Osteocyte (in vitro differentiated cells): ENCODE measurements around the gene MCF2L2. TPM values are rescaled to one million over a fixed set of nuclear protein-coding genes. Genes with fewer than 3 reads are reported as not detected.

Source experiments
- DNase-seq: peaks from one replicate; pipeline ENCODE4 v3.0.0; 2021; ENCODE audit warnings: mixed read lengths; ENCODE audit not compliant: unreplicated experiment; ENCODE audit errors: extremely low spot score
- H3K27ac Mint-ChIP-seq: one replicate; pipeline ENCODE4 v1.8.0; 2021; ENCODE audit warnings: mild to moderate bottlenecking, mixed read lengths; ENCODE audit not compliant: unreplicated experiment
- H3K27me3 Mint-ChIP-seq: one replicate; pipeline ENCODE4 v1.8.0; 2021; ENCODE audit warnings: mixed read lengths; ENCODE audit not compliant: unreplicated experiment
- H3K36me3 Mint-ChIP-seq: one replicate; pipeline ENCODE4 v1.8.0; 2021; ENCODE audit warnings: mixed read lengths; ENCODE audit not compliant: unreplicated experiment
- H3K4me1 Mint-ChIP-seq: one replicate; pipeline ENCODE4 v1.8.0; 2021; ENCODE audit warnings: mixed read lengths; ENCODE audit not compliant: unreplicated experiment
- H3K4me3 Mint-ChIP-seq: one replicate; pipeline ENCODE4 v1.8.0; 2021; ENCODE audit warnings: mild to moderate bottlenecking, moderate library complexity, mixed read lengths; ENCODE audit not compliant: unreplicated experiment
- H3K9me3 Mint-ChIP-seq: one replicate; pipeline ENCODE4 v1.8.0; 2021; ENCODE audit warnings: mixed read lengths; ENCODE audit not compliant: unreplicated experiment
- total RNA-seq: library from RNA; stranded (reverse); gene quantifications from 2 replicates; pipeline ENCODE4 v1.2.1, GENCODE V29; 2021
- TF ChIP-seq, protein P1 (sequence below): fragments of 200-600 bp; sonication (generic); IDR thresholded peaks from 2 replicates; pipeline ENCODE4 v1.5.0; 2021; ENCODE audit warnings: antibody characterized with exemption, mild to moderate bottlenecking, moderate library complexity

The MCF2L2 gene
- total RNA-seq, 1 donor from 2014 or later, result 1.7 TPM

DNA sequence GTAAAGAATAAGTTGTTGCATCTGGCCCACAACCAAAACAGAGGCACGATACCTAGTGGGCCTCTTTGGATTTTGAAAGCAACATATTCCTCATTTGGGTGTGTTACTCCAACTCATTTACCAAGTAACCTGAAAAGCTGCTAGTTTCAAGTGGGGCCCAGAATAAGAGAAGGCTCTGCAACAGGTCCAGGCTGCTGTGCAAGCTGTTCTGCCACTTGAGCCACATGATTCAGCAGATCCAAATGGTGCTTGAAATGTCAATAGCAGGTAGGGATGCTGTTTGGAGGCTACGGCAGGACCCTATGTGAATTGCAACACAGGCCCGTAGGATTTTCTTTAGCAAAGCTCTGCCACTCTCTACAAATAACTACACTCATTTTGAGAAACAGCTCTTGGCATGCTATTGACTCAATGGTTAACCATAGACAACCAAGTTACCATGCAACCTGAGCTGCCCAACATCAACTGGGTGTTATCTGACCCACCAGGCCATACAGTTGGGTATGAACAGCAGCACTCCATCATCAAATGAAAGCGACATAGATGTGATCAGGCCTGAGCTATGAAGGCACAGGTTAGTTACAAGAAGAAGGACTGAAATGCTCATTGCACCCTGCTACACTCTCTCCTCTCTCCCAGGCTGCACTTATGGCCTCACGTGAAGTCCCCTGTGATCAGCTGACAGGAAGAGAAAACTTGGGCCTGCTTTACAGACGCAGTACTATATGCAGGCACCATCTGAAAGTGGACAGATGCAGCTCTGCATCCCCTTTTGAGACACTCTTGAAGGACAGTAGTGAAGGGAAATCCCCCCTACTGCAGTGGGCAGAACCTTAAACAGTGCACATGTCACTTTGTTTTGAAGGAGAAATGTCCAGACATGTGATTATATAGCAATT lies 9.5 kb upstream of the MCF2L2 start:
- peaks cover 58% of the 10 kb centered on the region for H3K27me3 Mint-ChIP-seq
- H3K9me3 Mint-ChIP-seq, result peaks cover 8% of the 10 kb centered on the region
- peak; percentile 34 for DNase-seq
- no peaks in the 10 kb centered on the region for H3K4me1 Mint-ChIP-seq
- TF ChIP-seq, protein P1, sequence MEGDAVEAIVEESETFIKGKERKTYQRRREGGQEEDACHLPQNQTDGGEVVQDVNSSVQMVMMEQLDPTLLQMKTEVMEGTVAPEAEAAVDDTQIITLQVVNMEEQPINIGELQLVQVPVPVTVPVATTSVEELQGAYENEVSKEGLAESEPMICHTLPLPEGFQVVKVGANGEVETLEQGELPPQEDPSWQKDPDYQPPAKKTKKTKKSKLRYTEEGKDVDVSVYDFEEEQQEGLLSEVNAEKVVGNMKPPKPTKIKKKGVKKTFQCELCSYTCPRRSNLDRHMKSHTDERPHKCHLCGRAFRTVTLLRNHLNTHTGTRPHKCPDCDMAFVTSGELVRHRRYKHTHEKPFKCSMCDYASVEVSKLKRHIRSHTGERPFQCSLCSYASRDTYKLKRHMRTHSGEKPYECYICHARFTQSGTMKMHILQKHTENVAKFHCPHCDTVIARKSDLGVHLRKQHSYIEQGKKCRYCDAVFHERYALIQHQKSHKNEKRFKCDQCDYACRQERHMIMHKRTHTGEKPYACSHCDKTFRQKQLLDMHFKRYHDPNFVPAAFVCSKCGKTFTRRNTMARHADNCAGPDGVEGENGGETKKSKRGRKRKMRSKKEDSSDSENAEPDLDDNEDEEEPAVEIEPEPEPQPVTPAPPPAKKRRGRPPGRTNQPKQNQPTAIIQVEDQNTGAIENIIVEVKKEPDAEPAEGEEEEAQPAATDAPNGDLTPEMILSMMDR, result no peak
- H3K36me3 Mint-ChIP-seq, result no peaks in the 10 kb centered on the region
- H3K27ac Mint-ChIP-seq, result no peak overlapping the region
- H3K4me3 Mint-ChIP-seq, result no peak overlapping the region

DNA sequence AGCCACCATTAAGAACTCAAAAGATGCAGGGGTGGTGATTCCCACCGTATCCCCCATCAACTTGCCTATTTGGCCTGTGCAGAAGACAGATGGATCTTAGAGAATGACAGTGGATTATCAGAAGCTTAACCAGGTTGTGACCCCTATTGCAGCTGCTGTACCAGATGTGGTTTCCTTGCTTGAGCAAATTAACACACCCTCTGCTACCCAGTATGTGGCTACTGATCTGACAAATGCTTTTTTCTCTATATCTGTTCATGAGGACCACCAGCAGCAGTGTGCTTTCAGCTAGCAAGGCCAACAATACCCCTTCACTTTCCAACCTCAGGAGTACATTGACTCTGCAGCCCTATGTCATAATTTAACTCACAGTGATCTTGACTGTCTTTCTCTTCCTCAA lies 8.6 kb upstream of the MCF2L2 start:
- H3K27ac Mint-ChIP-seq, result no peak overlapping the region
- H3K36me3 Mint-ChIP-seq, result no peaks in the 10 kb centered on the region
- peaks cover 6% of the 10 kb centered on the region for H3K9me3 Mint-ChIP-seq
- TF ChIP-seq, protein P1, result no peak
- H3K4me3 Mint-ChIP-seq, result no peak overlapping the region
- peak; percentile 7 for DNase-seq
- peaks cover 53% of the 10 kb centered on the region for H3K27me3 Mint-ChIP-seq
- H3K4me1 Mint-ChIP-seq, result no peaks in the 10 kb centered on the region

DNA sequence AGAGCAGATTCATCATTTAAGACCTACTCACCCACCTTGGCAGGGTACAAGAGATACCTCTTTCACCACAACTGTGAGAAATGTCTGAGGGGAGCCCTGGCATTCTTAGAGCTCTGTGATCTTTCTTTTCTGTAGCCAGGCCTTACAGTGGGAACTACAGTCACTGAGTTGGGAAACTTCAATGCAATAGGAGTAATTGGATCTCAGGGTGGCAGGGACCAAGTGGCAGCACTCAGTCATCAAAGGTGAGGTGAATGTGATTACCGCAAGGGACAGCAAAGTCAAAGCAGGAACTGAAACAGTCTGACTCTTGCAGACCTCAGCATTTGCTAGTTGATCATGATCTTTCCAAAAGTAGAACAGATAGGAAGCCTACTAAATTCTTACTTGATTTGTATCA lies 7.2 kb upstream of the MCF2L2 start:
- no peak overlapping the region for H3K27ac Mint-ChIP-seq
- peaks cover 6% of the 10 kb centered on the region for H3K9me3 Mint-ChIP-seq
- H3K4me3 Mint-ChIP-seq, result no peak overlapping the region
- TF ChIP-seq, protein P1, result no peak
- peaks cover 55% of the 10 kb centered on the region for H3K27me3 Mint-ChIP-seq
- peak; percentile 21 for DNase-seq
- no peaks in the 10 kb centered on the region for H3K36me3 Mint-ChIP-seq
- no peaks in the 10 kb centered on the region for H3K4me1 Mint-ChIP-seq

DNA sequence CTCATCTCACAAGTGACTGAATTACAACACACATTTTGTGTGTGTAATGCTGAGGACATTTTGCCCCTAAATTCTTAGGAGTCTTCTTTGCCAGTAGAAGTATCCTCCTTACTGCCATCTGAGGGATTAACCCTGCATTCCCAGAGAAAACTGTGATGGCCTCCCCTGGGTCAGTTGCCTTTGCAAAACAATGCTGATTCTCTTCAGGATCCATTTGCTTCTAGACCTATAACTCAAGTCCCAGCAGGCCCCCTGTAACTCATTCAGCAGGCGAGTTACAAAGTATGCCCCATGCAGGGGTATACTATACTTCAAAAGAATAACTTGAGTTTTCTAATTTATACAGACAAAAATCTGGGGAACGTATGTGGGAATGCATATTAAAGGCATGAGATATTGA lies 6.6 kb upstream of the MCF2L2 start:
- peak; percentile 27 for DNase-seq
- H3K4me3 Mint-ChIP-seq, result no peak overlapping the region
- H3K27ac Mint-ChIP-seq, result no peak overlapping the region

DNA sequence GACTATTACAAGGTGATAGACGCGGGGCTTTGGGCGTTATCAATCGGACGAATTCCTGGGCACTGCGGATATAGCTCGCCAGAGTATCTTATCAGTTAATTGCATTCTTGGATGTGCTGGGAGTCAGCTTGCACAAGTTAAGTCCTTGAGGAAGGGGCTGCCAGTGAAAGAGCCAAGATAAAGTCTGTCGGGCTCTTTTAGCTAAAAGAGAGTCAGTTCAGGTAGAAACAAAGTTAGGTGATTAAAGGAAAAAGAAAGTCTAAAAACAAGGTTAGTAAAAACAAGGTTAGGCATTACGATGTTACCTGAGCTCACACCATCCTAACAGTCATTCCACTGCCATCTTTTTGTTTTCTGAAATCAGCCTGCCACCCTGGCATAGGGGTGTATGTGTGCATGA lies 6.1 kb upstream of the MCF2L2 start:
- Mint-ChIP-seq H3K4me3 (no peak overlapping the region), H3K27me3 (peaks cover 55% of the 10 kb centered on the region), H3K27ac (no peak overlapping the region), H3K9me3 (no peaks in the 10 kb centered on the region), H3K4me1 (no peaks in the 10 kb centered on the region), H3K36me3 (no peaks in the 10 kb centered on the region)
- TF ChIP-seq, protein P1, result no peak
- DNase-seq, result no peak

More for the DNA sequence above, 6.6 kb upstream of the MCF2L2 start:
- no peaks in the 10 kb centered on the region for H3K36me3 Mint-ChIP-seq
- no peaks in the 10 kb centered on the region for H3K9me3 Mint-ChIP-seq
- no peaks in the 10 kb centered on the region for H3K4me1 Mint-ChIP-seq
- TF ChIP-seq, protein P1, result no peak
- peaks cover 56% of the 10 kb centered on the region for H3K27me3 Mint-ChIP-seq
